Neuronal stem cell (in vitro differentiated cells): Measurements from ENCODE around the gene RSPH1.

Source experiments
- DNase-seq: peaks from one replicate; pipeline ENCODE4 v3.0.0-alpha.2; 2013; ENCODE audit warnings: low spot score
- H2AFZ ChIP-seq: one replicate; pipeline ENCODE4 v1.6.1; 2013; ENCODE audit warnings: mild to moderate bottlenecking, low read length, inconsistent platforms
- H2AK5ac ChIP-seq: 2 replicates; pipeline ENCODE4 v1.6.1; 2013; ENCODE audit warnings: low read depth, mild to moderate bottlenecking, inconsistent platforms, low read length, moderate library complexity, mixed read lengths
- H2BK120ac ChIP-seq: 2 replicates; pipeline ENCODE4 v1.6.1; 2013; ENCODE audit warnings: low read depth, mild to moderate bottlenecking, inconsistent platforms, low read length, moderate library complexity, mixed read lengths
- H2BK12ac ChIP-seq: one replicate; pipeline ENCODE4 v1.6.1; 2013; ENCODE audit warnings: low read length, inconsistent platforms
- H2BK15ac ChIP-seq: 2 replicates; pipeline ENCODE4 v1.6.1; 2013; ENCODE audit warnings: mild to moderate bottlenecking, low read length, inconsistent platforms, mixed read lengths
- H2BK5ac ChIP-seq: one replicate; pipeline ENCODE4 v1.6.1; 2013; ENCODE audit warnings: inconsistent platforms, mild to moderate bottlenecking, low read length, moderate library complexity
- H3K14ac ChIP-seq: one replicate; pipeline ENCODE4 v1.6.1; 2013; ENCODE audit warnings: low read length, inconsistent platforms
- H3K18ac ChIP-seq: 2 replicates; pipeline ENCODE4 v1.6.1; 2013; ENCODE audit warnings: low read length, inconsistent platforms
- H3K23ac ChIP-seq: 2 replicates; pipeline ENCODE4 v1.6.1; 2013; ENCODE audit warnings: low read depth, mild to moderate bottlenecking, mixed read lengths, low read length, inconsistent platforms; ENCODE audit not compliant: poor library complexity
- H3K27ac ChIP-seq: replicated peaks from 3 replicates; pipeline ENCODE4 v1.5.1; 2013; ENCODE audit warnings: low read length, inconsistent platforms
- H3K27me3 ChIP-seq, 3 experiments: 2 replicates each; pipeline ENCODE4 v1.6.1; 2013; ENCODE audit warnings: low read length in 3 of 3, mild to moderate bottlenecking in 2 of 3, inconsistent platforms in 1 of 3, low read depth in 1 of 3, mixed read lengths in 1 of 3, moderate library complexity in 1 of 3; ENCODE audit not compliant: control insufficient read depth in 3 of 3, insufficient read depth in 3 of 3
- H3K36me3 ChIP-seq, 2 donors: replicated peaks in 1 of 2; 2 replicates each; pipeline ENCODE4 v1.6.1; 2013; ENCODE audit warnings: low read length in 2 of 2; ENCODE audit not compliant: control insufficient read depth in 2 of 2, insufficient read depth in 2 of 2
- H3K4ac ChIP-seq: 2 replicates; pipeline ENCODE4 v1.6.1; 2013; ENCODE audit warnings: inconsistent platforms, mild to moderate bottlenecking, low read length, moderate library complexity
- H3K4me1 ChIP-seq, 2 donors: 1 replicate in 1 of 2; 2 replicates in 1 of 2; pipeline ENCODE4 v1.6.1; 2013; ENCODE audit warnings: low read length in 2 of 2, low read depth in 1 of 2; ENCODE audit not compliant: control insufficient read depth in 2 of 2, insufficient read depth in 1 of 2
- H3K4me2 ChIP-seq: one replicate; pipeline ENCODE4 v1.6.1; 2013; ENCODE audit warnings: mild to moderate bottlenecking, low read length, inconsistent platforms; ENCODE audit not compliant: insufficient read depth, poor library complexity, severe bottlenecking
- H3K4me3 ChIP-seq, 2 donors: 2 replicates each; pipeline ENCODE4 v1.5.1; 2013; ENCODE audit warnings: low read length in 2 of 2, mild to moderate bottlenecking in 2 of 2, inconsistent platforms in 1 of 2, moderate library complexity in 1 of 2
- H3K79me1 ChIP-seq: one replicate; pipeline ENCODE4 v1.6.1; 2013; ENCODE audit warnings: low read depth, mild to moderate bottlenecking, inconsistent platforms, low read length, moderate library complexity
- H3K9ac ChIP-seq: one replicate; pipeline ENCODE4 v1.6.1; 2013; ENCODE audit warnings: mild to moderate bottlenecking, low read depth, low read length, inconsistent platforms; ENCODE audit not compliant: poor library complexity
- H3K9me3 ChIP-seq, 2 donors: replicated peaks in 1 of 2; 2 replicates each; pipeline versions ENCODE3 to v1.6.1; 2013; ENCODE audit warnings: low read length in 2 of 2, mild to moderate bottlenecking in 2 of 2, inconsistent platforms in 1 of 2, low read depth in 1 of 2, mixed read lengths in 1 of 2, moderate library complexity in 1 of 2; ENCODE audit not compliant: control insufficient read depth in 2 of 2, insufficient read depth in 1 of 2
- H4K8ac ChIP-seq: one replicate; pipeline ENCODE4 v1.6.1; 2013; ENCODE audit warnings: low read depth, mild to moderate bottlenecking, inconsistent platforms, low read length, moderate library complexity
- H4K91ac ChIP-seq: one replicate; pipeline ENCODE4 v1.6.1; 2013; ENCODE audit warnings: low read length, low read depth, mild to moderate bottlenecking, inconsistent platforms; ENCODE audit not compliant: poor library complexity
- WGBS, 2 donors: extraction: QIAGEN DNeasy Blood & Tissue Kit; methylation state at CpG; one replicate each; pipeline ENCODE4 v1.1.7; 2013; ENCODE audit warnings: missing lambda C conversion rate in 2 of 2, mixed read lengths in 1 of 2; ENCODE audit not compliant: insufficient read length in 2 of 2, insufficient replicate concordance in 1 of 2; ENCODE audit errors: extremely low coverage in 2 of 2; 5-methylcytosine and 5-hydroxymethylcytosine counted together

The RSPH1 gene

DNA sequence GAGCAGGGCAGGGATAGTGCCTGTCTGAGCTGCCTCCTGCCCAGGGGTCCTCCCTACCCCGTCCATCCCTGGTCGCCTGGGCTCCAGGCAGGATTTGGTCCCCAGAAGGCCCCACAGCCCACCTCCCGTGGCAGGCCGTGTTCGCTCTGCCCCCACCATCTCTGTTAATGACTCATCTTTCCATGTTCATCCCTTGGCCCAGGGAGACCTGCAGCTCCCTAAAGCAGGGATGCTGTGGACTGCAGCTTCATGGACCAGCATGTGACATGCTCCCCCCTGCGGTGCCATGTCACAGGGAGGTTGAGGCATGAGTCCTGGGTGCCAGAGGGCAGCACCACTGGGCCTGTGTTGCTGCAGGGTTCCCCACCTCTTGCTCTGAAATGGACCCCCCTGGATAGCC lies 65.5 kb downstream of the RSPH1 start:
- H4K8ac ChIP-seq, result no peak overlapping the region
- no CpG with 5 or more reads among the region's 6 CpGs for WGBS, 2 donors
- H2BK12ac ChIP-seq, result no peak overlapping the region

DNA sequence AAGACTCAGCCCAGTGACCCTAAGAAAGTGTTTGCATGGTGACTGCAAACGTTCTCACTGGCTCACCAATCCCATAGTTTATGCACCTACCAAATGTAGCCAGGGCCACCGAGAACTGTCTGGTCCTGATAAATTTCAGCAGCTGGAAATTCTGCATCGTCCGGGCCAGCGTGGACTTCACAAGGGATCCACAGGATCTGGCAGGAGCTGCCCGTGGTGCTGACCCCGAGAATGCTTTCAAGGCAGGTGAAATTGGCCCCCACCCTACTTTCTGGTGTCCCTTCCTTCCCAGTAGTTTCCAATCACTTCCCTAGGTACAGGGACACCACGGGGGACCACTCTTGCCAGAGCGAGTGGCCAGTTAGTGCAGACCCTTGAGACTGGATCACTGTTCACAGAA lies 66.2 kb downstream of the RSPH1 start:
- H4K8ac ChIP-seq, result no peak overlapping the region
- H2BK120ac ChIP-seq, result no peak overlapping the region
- H3K18ac ChIP-seq, result no peak overlapping the region
- no peak overlapping the region for H3K14ac ChIP-seq
- H2BK12ac ChIP-seq, result no peak overlapping the region
- no peak overlapping the region for H2BK5ac ChIP-seq
- no peak overlapping the region for H3K4me3 ChIP-seq
- peaks cover 0 to 4% of the 10 kb centered on the region in 2 donors for H3K9me3 ChIP-seq
- DNase-seq, result no peak
- H3K9ac ChIP-seq, result no peak overlapping the region
- no peak overlapping the region for H2AK5ac ChIP-seq
- no peaks in the 10 kb centered on the region for H3K36me3 ChIP-seq
- no peaks in the 10 kb centered on the region for H3K4me1 ChIP-seq
- H2BK15ac ChIP-seq, result no peak overlapping the region
- H2AFZ ChIP-seq, result no peak overlapping the region
- WGBS, 2 donors, result no CpG with 5 or more reads among the region's 9 CpGs
- no peak overlapping the region for H4K91ac ChIP-seq
- no peak overlapping the region for H3K27ac ChIP-seq
- no peaks in the 10 kb centered on the region for H3K79me1 ChIP-seq
- no peak overlapping the region for H3K23ac ChIP-seq
- H3K4ac ChIP-seq, result no peak overlapping the region
- no peaks in the 10 kb centered on the region for H3K27me3 ChIP-seq
- H3K4me2 ChIP-seq, result no peak overlapping the region

More for the DNA sequence above, 65.5 kb downstream of the RSPH1 start:
- no peak overlapping the region for H2BK120ac ChIP-seq
- H3K4ac ChIP-seq, result no peak overlapping the region
- H3K14ac ChIP-seq, result no peak overlapping the region
- no peak overlapping the region for H3K9ac ChIP-seq
- H4K91ac ChIP-seq, result no peak overlapping the region
- H2BK5ac ChIP-seq, result no peak overlapping the region
- H3K27me3 ChIP-seq, result no peaks in the 10 kb centered on the region
- H3K9me3 ChIP-seq, result peaks cover 0 to 4% of the 10 kb centered on the region in 2 donors
- no peak overlapping the region for H3K4me2 ChIP-seq
- no peaks in the 10 kb centered on the region for H3K79me1 ChIP-seq
- H2BK15ac ChIP-seq, result no peak overlapping the region
- H2AFZ ChIP-seq, result no peak overlapping the region
- no peak overlapping the region for H2AK5ac ChIP-seq
- H3K36me3 ChIP-seq, result no peaks in the 10 kb centered on the region
- no peak overlapping the region for H3K4me3 ChIP-seq
- no peak overlapping the region for H3K18ac ChIP-seq
- H3K27ac ChIP-seq, result no peak overlapping the region
- no peaks in the 10 kb centered on the region for H3K4me1 ChIP-seq
- no peak overlapping the region for H3K23ac ChIP-seq
- no peak for DNase-seq

- H2BK15ac ChIP-seq, result no peak overlapping the region
- WGBS, 2 donors, result no CpG with 5 or more reads among the region's 1 CpG
- no peak overlapping the region for H3K4me2 ChIP-seq
- no peak overlapping the region for H3K23ac ChIP-seq
- no peak overlapping the region for H3K9ac ChIP-seq
- H4K91ac ChIP-seq, result no peak overlapping the region
- H3K14ac ChIP-seq, result no peak overlapping the region
- no peak overlapping the region for H3K27ac ChIP-seq
- no peak overlapping the region for H2BK120ac ChIP-seq
- H3K4me3 ChIP-seq, result no peak overlapping the region
- H3K4ac ChIP-seq, result no peak overlapping the region
- no peak overlapping the region for H3K18ac ChIP-seq
- no peak overlapping the region for H2BK12ac ChIP-seq
- DNase-seq, result no peak
- H3K27me3 ChIP-seq, result no peaks in the 10 kb centered on the region
- no peak overlapping the region for H2BK5ac ChIP-seq
- H4K8ac ChIP-seq, result no peak overlapping the region
- no peak overlapping the region for H2AFZ ChIP-seq
- no peaks in the 10 kb centered on the region for H3K79me1 ChIP-seq
- no peaks in the 10 kb centered on the region for H3K4me1 ChIP-seq
- H3K9me3 ChIP-seq, result peaks cover 0 to 4% of the 10 kb centered on the region in 2 donors
- H2AK5ac ChIP-seq, result no peak overlapping the region
- no peaks in the 10 kb centered on the region for H3K36me3 ChIP-seq
Observed at GRCh38 chr21:42429021-42429420, 67.0 kb downstream of the RSPH1 start.

- H3K23ac ChIP-seq, result no peak overlapping the region
- no peak overlapping the region for H2AK5ac ChIP-seq
- H3K4me2 ChIP-seq, result no peak overlapping the region
- no peak overlapping the region for H3K27ac ChIP-seq
- no peaks in the 10 kb centered on the region for H3K79me1 ChIP-seq
- no peaks in the 10 kb centered on the region for H3K36me3 ChIP-seq
- H2BK12ac ChIP-seq, result no peak overlapping the region
- no peak overlapping the region for H3K4me3 ChIP-seq
- H3K4ac ChIP-seq, result no peak overlapping the region
- no peak overlapping the region for H2BK15ac ChIP-seq
- H3K27me3 ChIP-seq, result no peaks in the 10 kb centered on the region
- no peak overlapping the region for H3K14ac ChIP-seq
- H4K91ac ChIP-seq, result no peak overlapping the region
- H3K9ac ChIP-seq, result peak overlapping the region; percentile 26
- no peak overlapping the region for H2AFZ ChIP-seq
- no peak overlapping the region for H4K8ac ChIP-seq
- WGBS, 2 donors, result no CpG with 5 or more reads among the region's 10 CpGs
- no peak overlapping the region for H2BK120ac ChIP-seq
- DNase-seq, result no peak
- peak overlapping the region; percentile 16 for H3K18ac ChIP-seq
- H2BK5ac ChIP-seq, result no peak overlapping the region
- peaks cover 0 to 4% of the 10 kb centered on the region in 2 donors for H3K9me3 ChIP-seq
- no peaks in the 10 kb centered on the region for H3K4me1 ChIP-seq
Observed at GRCh38 chr21:42427809-42428419, 68.1 kb downstream of the RSPH1 start.
